Neuronal stem cell (in vitro differentiated cells): ENCODE measurements around the gene CFAP57.

ENCODE experiments used
- DNase-seq: peaks from one replicate; pipeline ENCODE4 v3.0.0-alpha.2; 2013; ENCODE audit warnings: low spot score
- H2AFZ ChIP-seq: one replicate; pipeline ENCODE4 v1.6.1; 2013; ENCODE audit warnings: mild to moderate bottlenecking, low read length, inconsistent platforms
- H2AK5ac ChIP-seq: 2 replicates; pipeline ENCODE4 v1.6.1; 2013; ENCODE audit warnings: low read depth, mild to moderate bottlenecking, inconsistent platforms, low read length, moderate library complexity, mixed read lengths
- H2BK120ac ChIP-seq: 2 replicates; pipeline ENCODE4 v1.6.1; 2013; ENCODE audit warnings: low read depth, mild to moderate bottlenecking, inconsistent platforms, low read length, moderate library complexity, mixed read lengths
- H2BK12ac ChIP-seq: one replicate; pipeline ENCODE4 v1.6.1; 2013; ENCODE audit warnings: low read length, inconsistent platforms
- H2BK15ac ChIP-seq: 2 replicates; pipeline ENCODE4 v1.6.1; 2013; ENCODE audit warnings: mild to moderate bottlenecking, low read length, inconsistent platforms, mixed read lengths
- H2BK5ac ChIP-seq: one replicate; pipeline ENCODE4 v1.6.1; 2013; ENCODE audit warnings: inconsistent platforms, mild to moderate bottlenecking, low read length, moderate library complexity
- H3K14ac ChIP-seq: one replicate; pipeline ENCODE4 v1.6.1; 2013; ENCODE audit warnings: low read length, inconsistent platforms
- H3K18ac ChIP-seq: 2 replicates; pipeline ENCODE4 v1.6.1; 2013; ENCODE audit warnings: low read length, inconsistent platforms
- H3K23ac ChIP-seq: 2 replicates; pipeline ENCODE4 v1.6.1; 2013; ENCODE audit warnings: low read depth, mild to moderate bottlenecking, mixed read lengths, low read length, inconsistent platforms; ENCODE audit not compliant: poor library complexity
- H3K27ac ChIP-seq: replicated peaks from 3 replicates; pipeline ENCODE4 v1.5.1; 2013; ENCODE audit warnings: low read length, inconsistent platforms
- H3K27me3 ChIP-seq, 3 experiments: 2 replicates each; pipeline ENCODE4 v1.6.1; 2013; ENCODE audit warnings: low read length in 3 of 3, mild to moderate bottlenecking in 2 of 3, inconsistent platforms in 1 of 3, low read depth in 1 of 3, mixed read lengths in 1 of 3, moderate library complexity in 1 of 3; ENCODE audit not compliant: control insufficient read depth in 3 of 3, insufficient read depth in 3 of 3
- H3K36me3 ChIP-seq, 2 donors: replicated peaks in 1 of 2; 2 replicates each; pipeline ENCODE4 v1.6.1; 2013; ENCODE audit warnings: low read length in 2 of 2; ENCODE audit not compliant: control insufficient read depth in 2 of 2, insufficient read depth in 2 of 2
- H3K4ac ChIP-seq: 2 replicates; pipeline ENCODE4 v1.6.1; 2013; ENCODE audit warnings: inconsistent platforms, mild to moderate bottlenecking, low read length, moderate library complexity
- H3K4me1 ChIP-seq, 2 donors: 1 replicate in 1 of 2; 2 replicates in 1 of 2; pipeline ENCODE4 v1.6.1; 2013; ENCODE audit warnings: low read length in 2 of 2, low read depth in 1 of 2; ENCODE audit not compliant: control insufficient read depth in 2 of 2, insufficient read depth in 1 of 2
- H3K4me2 ChIP-seq: one replicate; pipeline ENCODE4 v1.6.1; 2013; ENCODE audit warnings: mild to moderate bottlenecking, low read length, inconsistent platforms; ENCODE audit not compliant: insufficient read depth, poor library complexity, severe bottlenecking
- H3K4me3 ChIP-seq, 2 donors: 2 replicates each; pipeline ENCODE4 v1.5.1; 2013; ENCODE audit warnings: low read length in 2 of 2, mild to moderate bottlenecking in 2 of 2, inconsistent platforms in 1 of 2, moderate library complexity in 1 of 2
- H3K79me1 ChIP-seq: one replicate; pipeline ENCODE4 v1.6.1; 2013; ENCODE audit warnings: low read depth, mild to moderate bottlenecking, inconsistent platforms, low read length, moderate library complexity
- H3K9ac ChIP-seq: one replicate; pipeline ENCODE4 v1.6.1; 2013; ENCODE audit warnings: mild to moderate bottlenecking, low read depth, low read length, inconsistent platforms; ENCODE audit not compliant: poor library complexity
- H3K9me3 ChIP-seq, 2 donors: replicated peaks in 1 of 2; 2 replicates each; pipeline versions ENCODE3 to v1.6.1; 2013; ENCODE audit warnings: low read length in 2 of 2, mild to moderate bottlenecking in 2 of 2, inconsistent platforms in 1 of 2, low read depth in 1 of 2, mixed read lengths in 1 of 2, moderate library complexity in 1 of 2; ENCODE audit not compliant: control insufficient read depth in 2 of 2, insufficient read depth in 1 of 2
- H4K8ac ChIP-seq: one replicate; pipeline ENCODE4 v1.6.1; 2013; ENCODE audit warnings: low read depth, mild to moderate bottlenecking, inconsistent platforms, low read length, moderate library complexity
- H4K91ac ChIP-seq: one replicate; pipeline ENCODE4 v1.6.1; 2013; ENCODE audit warnings: low read length, low read depth, mild to moderate bottlenecking, inconsistent platforms; ENCODE audit not compliant: poor library complexity
- WGBS, 2 donors: extraction: QIAGEN DNeasy Blood & Tissue Kit; methylation state at CpG; one replicate each; pipeline ENCODE4 v1.1.7; 2013; ENCODE audit warnings: missing lambda C conversion rate in 2 of 2, mixed read lengths in 1 of 2; ENCODE audit not compliant: insufficient read length in 2 of 2, insufficient replicate concordance in 1 of 2; ENCODE audit errors: extremely low coverage in 2 of 2; 5-methylcytosine and 5-hydroxymethylcytosine counted together

The CFAP57 gene

GRCh38 chr1:43184388-43184787, 12.3 kb downstream of the CFAP57 start:
- Histone ChIP-seq H2AK5ac (no peak overlapping the region), H3K27me3 (peaks cover 0 to 6% (median 0%) of the 10 kb centered on the region in 3 experiments), H4K8ac (no peak overlapping the region), H3K23ac (no peak overlapping the region), H3K9ac (no peak overlapping the region), H3K4me3 (no peak overlapping the region), H3K9me3 (peaks cover 0 to 2% of the 10 kb centered on the region in 2 donors), H2BK12ac (no peak overlapping the region), H3K79me1 (no peaks in the 10 kb centered on the region), H3K4me2 (no peak overlapping the region), H2BK15ac (no peak overlapping the region), H2BK5ac (no peak overlapping the region), H3K14ac (no peak overlapping the region), H3K18ac (no peak overlapping the region), H2AFZ (no peak overlapping the region), H3K4me1 (no peaks in the 10 kb centered on the region), H4K91ac (no peak overlapping the region), H3K27ac (no peak overlapping the region), H2BK120ac (no peak overlapping the region), H3K36me3 (no peaks in the 10 kb centered on the region), H3K4ac (no peak overlapping the region)
- no CpG with 5 or more reads among the region's 3 CpGs for WGBS, 2 donors
- no peak for DNase-seq

GRCh38 chr1:43184995-43185394, 12.9 kb downstream of the CFAP57 start:
- H3K4ac ChIP-seq: no peak overlapping the region
- no peak overlapping the region for H3K27ac ChIP-seq
- no peak overlapping the region for H2BK5ac ChIP-seq
- no peak overlapping the region for H3K18ac ChIP-seq
- H3K14ac ChIP-seq: no peak overlapping the region
- no peaks in the 10 kb centered on the region for H3K36me3 ChIP-seq
- H3K27me3 ChIP-seq: peaks cover 0 to 6% (median 0%) of the 10 kb centered on the region in 3 experiments
- H2AK5ac ChIP-seq: no peak overlapping the region
- no peak for DNase-seq
- no peak overlapping the region for H4K91ac ChIP-seq
- no CpG with 5 or more reads among the region's 3 CpGs for WGBS, 2 donors
- no peaks in the 10 kb centered on the region for H3K4me1 ChIP-seq
- peaks cover 0 to 2% of the 10 kb centered on the region in 2 donors for H3K9me3 ChIP-seq
- H3K23ac ChIP-seq: no peak overlapping the region
- no peak overlapping the region for H3K4me2 ChIP-seq
- no peak overlapping the region for H3K9ac ChIP-seq
- no peak overlapping the region for H2BK120ac ChIP-seq
- H2BK12ac ChIP-seq: no peak overlapping the region
- H3K79me1 ChIP-seq: no peaks in the 10 kb centered on the region
- H2AFZ ChIP-seq: no peak overlapping the region
- no peak overlapping the region for H2BK15ac ChIP-seq
- no peak overlapping the region for H3K4me3 ChIP-seq
- no peak overlapping the region for H4K8ac ChIP-seq

DNA sequence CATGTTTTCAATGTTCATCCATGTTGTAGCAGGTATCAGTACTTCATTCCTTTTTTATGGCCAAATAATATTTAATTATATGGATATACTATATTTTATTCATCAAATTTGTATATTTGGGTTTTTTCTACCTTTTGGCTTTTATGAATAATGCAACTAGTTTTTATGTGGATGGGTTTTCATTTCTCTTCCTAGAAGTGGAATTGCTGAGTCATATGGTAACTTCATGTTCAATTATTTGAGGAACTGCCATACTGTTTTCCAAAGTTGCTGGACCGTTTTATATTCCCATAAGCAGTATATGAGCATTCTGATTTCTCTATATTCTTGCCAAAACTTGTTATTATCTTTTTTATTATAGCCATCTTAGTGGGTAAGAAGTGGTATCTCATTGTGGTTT, 16.0 kb downstream of the CFAP57 start:
- no peak overlapping the region for H3K23ac ChIP-seq
- WGBS, 2 donors: no CpG with 5 or more reads among the region's 1 CpG
- no peak overlapping the region for H3K9ac ChIP-seq
- H3K27ac ChIP-seq: no peak overlapping the region
- no peak overlapping the region for H2AK5ac ChIP-seq
- no peak overlapping the region for H3K18ac ChIP-seq
- no peak overlapping the region for H3K4me3 ChIP-seq
- H2AFZ ChIP-seq: no peak overlapping the region
- no peak overlapping the region for H3K4me2 ChIP-seq
- DNase-seq: no peak
- H2BK12ac ChIP-seq: no peak overlapping the region
- H3K79me1 ChIP-seq: no peaks in the 10 kb centered on the region
- no peak overlapping the region for H3K4ac ChIP-seq
- H3K4me1 ChIP-seq: no peaks in the 10 kb centered on the region
- no peaks in the 10 kb centered on the region for H3K9me3 ChIP-seq
- no peak overlapping the region for H2BK120ac ChIP-seq
- H3K14ac ChIP-seq: no peak overlapping the region
- peaks cover 0 to under 1% (median 0%) of the 10 kb centered on the region in 3 experiments for H3K27me3 ChIP-seq
- no peaks in the 10 kb centered on the region for H3K36me3 ChIP-seq
- no peak overlapping the region for H4K8ac ChIP-seq
- no peak overlapping the region for H2BK15ac ChIP-seq
- H2BK5ac ChIP-seq: no peak overlapping the region
- no peak overlapping the region for H4K91ac ChIP-seq

GRCh38 chr1:43194509-43194908, 22.4 kb downstream of the CFAP57 start:
- Histone ChIP-seq H3K14ac (no peak overlapping the region), H2AFZ (no peak overlapping the region), H3K4me1 (no peaks in the 10 kb centered on the region), H2BK15ac (no peak overlapping the region), H3K79me1 (no peaks in the 10 kb centered on the region), H3K27me3 (no peaks in the 10 kb centered on the region), H2BK120ac (no peak overlapping the region), H3K36me3 (no peaks in the 10 kb centered on the region), H4K91ac (no peak overlapping the region), H3K23ac (no peak overlapping the region), H3K27ac (no peak overlapping the region), H3K9ac (no peak overlapping the region), H2AK5ac (no peak overlapping the region), H3K18ac (no peak overlapping the region), H2BK12ac (no peak overlapping the region), H3K4me3 (no peak overlapping the region), H4K8ac (no peak overlapping the region), H3K4me2 (no peak overlapping the region), H3K9me3 (no peaks in the 10 kb centered on the region), H3K4ac (no peak overlapping the region), H2BK5ac (no peak overlapping the region)
- DNase-seq: no peak
